H7 (cell line): ENCODE results near the gene PGAP6. TPM values are rescaled to one million over a fixed set of nuclear protein-coding genes. Genes with fewer than 3 reads are reported as not detected.
A peak's percentile ranks its signal among the peaks of the same experiment; 100 is the strongest.
"Not testable (repeated sequence)": the region's sequence is repeated elsewhere in the genome, so short reads cannot be mapped to it uniquely, and the experiment has no call there.

Experiments used
- DNase-seq: peaks from one replicate; pipeline ENCODE4 v3.0.0; 2012
- H3K27me3 ChIP-seq: 2 replicates; pipeline ENCODE4 v1.6.0; 2011; ENCODE audit warnings: mild to moderate bottlenecking, low read length; ENCODE audit not compliant: control insufficient read depth, insufficient read depth
- H3K36me3 ChIP-seq: replicated peaks from 2 replicates; pipeline ENCODE4 v1.5.1; 2011; ENCODE audit warnings: low read length; ENCODE audit not compliant: control insufficient read depth, insufficient read depth
- H3K4me3 ChIP-seq: 2 replicates; pipeline ENCODE4 v1.5.1; 2011; ENCODE audit warnings: low read depth, mild to moderate bottlenecking, control low read depth, low read length, moderate library complexity; ENCODE audit not compliant: insufficient read depth
- total RNA-seq: library from RNA; depleted of rRNA; stranded (reverse); fragments of >200 nt; shearing (Covaris generic); gene quantifications from 2 replicates; pipeline ENCODE4 v1.2.3, GENCODE V29; 2014

PGAP6 gene
- total RNA-seq, 1 experiment from 2014 or later, result 107 TPM

- no peaks in the 10 kb centered on the region for H3K27me3 ChIP-seq
- DNase-seq, result no peak
- no peak overlapping the region for H3K4me3 ChIP-seq
- no peaks in the 10 kb centered on the region for H3K36me3 ChIP-seq
These were observed 10.8 kb upstream of the PGAP6 start for GRCh38 chr16:392450-393030.

- no peaks in the 10 kb centered on the region for H3K27me3 ChIP-seq
- H3K4me3 ChIP-seq, result no peak overlapping the region
- no peaks in the 10 kb centered on the region for H3K36me3 ChIP-seq
- peak; percentile 92 for DNase-seq
These were observed 10.1 kb upstream of the PGAP6 start for GRCh38 chr16:391885-392335.

- Histone ChIP-seq H3K36me3 (no peaks in the 10 kb centered on the region), H3K27me3 (no peaks in the 10 kb centered on the region), H3K4me3 (no peak overlapping the region)
- DNase-seq, result no peak
These were observed 7.6 kb upstream of the PGAP6 start for GRCh38 chr16:389352-389751.

GRCh38 chr16:387761-388666 is 6.2 kb upstream of the PGAP6 start:
- DNase-seq, H3K4me3 ChIP-seq, H3K27me3 ChIP-seq, H3K36me3 ChIP-seq: not testable (repeated sequence)

DNA sequence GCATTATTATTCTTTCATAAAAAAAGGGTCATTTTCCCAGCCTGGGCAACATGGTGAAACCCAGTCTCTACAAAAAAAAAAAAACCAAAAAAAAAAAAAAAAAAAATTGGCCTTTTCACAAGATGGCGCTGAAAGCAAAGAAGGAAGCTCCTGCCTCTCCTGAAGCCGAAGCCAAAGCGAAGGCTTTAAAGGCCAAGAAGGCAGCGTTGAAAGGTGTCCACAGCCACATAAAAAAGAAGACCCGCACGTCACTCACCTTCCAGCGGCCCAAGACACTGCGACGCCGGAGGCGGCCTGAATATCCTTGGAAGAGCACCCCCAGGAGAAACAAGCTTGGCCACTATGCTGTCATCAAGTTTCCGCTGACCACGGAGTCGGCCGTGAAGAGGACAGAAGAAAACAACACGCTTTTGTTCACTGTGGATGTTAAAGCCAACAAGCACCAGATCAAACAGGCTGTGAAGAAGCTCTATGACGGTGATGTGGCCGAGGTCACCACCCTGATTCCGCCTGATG is 4.9 kb upstream of the PGAP6 start:
- no peak for DNase-seq
- no peak overlapping the region for H3K4me3 ChIP-seq
- no peaks in the 10 kb centered on the region for H3K36me3 ChIP-seq
- no peaks in the 10 kb centered on the region for H3K27me3 ChIP-seq

DNA sequence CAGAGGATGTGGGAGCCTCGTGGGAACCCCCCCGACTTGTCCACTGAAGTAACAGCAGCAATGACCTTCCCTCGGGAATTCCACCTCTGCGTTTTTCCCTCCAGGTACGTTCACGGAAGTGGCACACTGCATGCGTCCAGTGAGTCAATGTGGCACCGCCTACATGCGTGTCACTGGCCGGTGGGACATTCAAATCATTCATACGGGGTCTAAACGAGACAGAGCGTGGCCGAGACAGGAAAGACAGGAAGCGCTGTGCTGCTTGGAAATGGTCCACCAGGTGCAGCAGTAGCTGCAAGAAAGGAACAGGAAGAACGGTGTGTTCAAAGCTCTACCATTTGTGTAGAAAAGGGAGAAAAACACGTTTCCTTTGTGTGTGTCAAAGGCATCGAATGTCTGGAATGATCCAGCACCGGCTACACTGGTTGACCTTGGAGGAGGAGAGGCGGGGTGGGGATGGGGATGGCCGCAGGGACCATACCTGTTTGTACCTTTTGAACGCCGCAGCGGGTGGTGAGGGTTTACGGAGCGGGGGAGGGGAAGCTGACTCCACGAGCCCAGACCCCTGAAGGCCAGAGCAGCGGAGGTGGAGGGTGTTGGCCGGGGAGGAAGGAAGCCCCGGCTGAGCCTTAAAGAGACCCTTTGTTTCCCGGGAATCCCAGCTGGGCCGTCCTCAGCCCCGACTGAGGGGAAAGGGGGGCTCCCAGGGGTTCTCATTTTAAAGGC is 1.7 kb upstream of the PGAP6 start:
- H3K36me3 ChIP-seq, result no peaks in the 10 kb centered on the region
- no peaks in the 10 kb centered on the region for H3K27me3 ChIP-seq
- peak overlapping the region; percentile 32 for H3K4me3 ChIP-seq
- DNase-seq, result peak; percentile 85

- no peaks in the 10 kb centered on the region for H3K27me3 ChIP-seq
- H3K36me3 ChIP-seq, result no peaks in the 10 kb centered on the region; the same call in none of the 2 replicates
- peak; percentile 84 for DNase-seq
- peak overlapping the region; percentile 88 for H3K4me3 ChIP-seq
These were observed 578 bp downstream of the PGAP6 start for GRCh38 chr16:381012-381788.

GRCh38 chr16:380762-381011 is 1.1 kb downstream of the PGAP6 start:
- no peak for DNase-seq
- no peaks in the 10 kb centered on the region for H3K27me3 ChIP-seq
- H3K4me3 ChIP-seq, result peak overlapping the region; percentile 88
- peaks cover 1% of the 10 kb centered on the region for H3K36me3 ChIP-seq

- Histone ChIP-seq H3K27me3 (no peaks in the 10 kb centered on the region), H3K36me3 (peaks cover 2% of the 10 kb centered on the region), H3K4me3 (peak overlapping the region; percentile 88)
- DNase-seq, result no peak
These were observed 1.6 kb downstream of the PGAP6 start for GRCh38 chr16:379961-380761.

DNA sequence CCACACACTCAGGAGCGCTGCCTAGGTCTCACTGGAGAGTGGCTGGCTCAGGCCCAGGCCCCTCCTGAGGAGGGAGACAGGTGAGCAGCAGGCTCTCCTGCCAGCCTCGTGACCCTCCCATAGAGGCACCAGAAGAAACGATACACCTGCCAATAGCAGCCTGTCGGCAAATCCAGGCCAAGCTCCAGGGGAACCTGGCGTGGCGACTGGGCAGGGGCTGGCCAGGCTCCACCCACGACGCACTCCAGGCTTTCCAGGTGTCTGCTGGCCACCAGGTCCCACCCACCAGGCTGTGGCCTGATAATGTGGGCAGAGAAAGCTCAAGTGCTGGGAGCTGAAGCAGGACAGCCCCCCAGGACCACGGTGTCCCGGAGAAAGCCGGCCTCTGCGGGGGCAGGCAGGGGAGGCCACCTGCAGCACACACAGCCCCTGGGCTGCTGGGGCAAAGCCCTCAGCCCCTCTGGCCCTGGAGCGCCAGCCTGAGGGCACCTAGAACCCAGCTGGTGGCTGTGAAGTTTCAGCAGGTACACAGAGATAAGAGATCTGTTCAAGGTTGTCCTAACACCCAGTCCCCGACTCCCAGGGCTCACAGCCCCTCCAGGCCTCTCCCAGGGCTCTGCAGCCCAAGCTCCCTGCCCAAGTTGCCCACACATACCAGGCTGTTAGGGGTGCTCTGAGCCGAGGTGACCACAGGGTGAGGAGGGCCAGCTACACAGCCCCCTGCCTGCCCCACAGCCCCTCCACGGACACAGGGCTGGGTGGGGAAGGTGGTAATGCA is 2.4 kb downstream of the PGAP6 start:
- Histone ChIP-seq H3K4me3 (no peak overlapping the region), H3K36me3 (peaks cover 7% of the 10 kb centered on the region), H3K27me3 (no peaks in the 10 kb centered on the region)
- peak; percentile 96 for DNase-seq

- Histone ChIP-seq H3K36me3 (peaks cover 7% of the 10 kb centered on the region), H3K27me3 (no peaks in the 10 kb centered on the region), H3K4me3 (no peak overlapping the region)
- no peak for DNase-seq
These were observed 3.0 kb downstream of the PGAP6 start for GRCh38 chr16:378821-379182.

- H3K36me3 ChIP-seq, DNase-seq, H3K4me3 ChIP-seq, H3K27me3 ChIP-seq: not testable (repeated sequence)
These were observed 3.5 kb downstream of the PGAP6 start for GRCh38 chr16:378113-378820.
